Spinal cord (tissue), 10 donors: ENCODE results near the gene RANBP9. TPM values are rescaled to one million over a fixed set of nuclear protein-coding genes. Genes with fewer than 3 reads are reported as not detected.

Experiments used
- DNase-seq, 6 donors: peaks; one replicate each; pipeline versions ENCODE4 v3.0.0 to v3.0.0-alpha.2; 2013 to 2015; ENCODE audit warnings: low spot score in 6 of 6, low read depth in 4 of 6
- H3K27ac ChIP-seq: one replicate; pipeline ENCODE4 v1.5.1; 2013; ENCODE audit warnings: low read depth, low read length, control low read depth
- H3K27me3 ChIP-seq: one replicate; pipeline ENCODE4 v1.6.1; 2013; ENCODE audit warnings: low read length; ENCODE audit not compliant: control insufficient read depth, insufficient read depth
- H3K36me3 ChIP-seq: one replicate; pipeline ENCODE4 v1.6.1; 2013; ENCODE audit warnings: low read length; ENCODE audit not compliant: control insufficient read depth, insufficient read depth
- H3K4me1 ChIP-seq: one replicate; pipeline ENCODE4 v1.6.1; 2013; ENCODE audit warnings: low read length; ENCODE audit not compliant: control insufficient read depth, insufficient read depth
- H3K4me3 ChIP-seq: one replicate; pipeline ENCODE4 v1.5.1; 2013; ENCODE audit warnings: low read depth, low read length, control low read depth
- H3K9me3 ChIP-seq: one replicate; pipeline ENCODE4 v1.6.1; 2013; ENCODE audit warnings: low read length; ENCODE audit not compliant: control insufficient read depth, insufficient read depth
- WGBS: methylation state at CpG from one replicate; pipeline ENCODE4 v1.1.5; 2013; ENCODE audit warnings: missing lambda C conversion rate; ENCODE audit not compliant: insufficient coverage; 5-methylcytosine and 5-hydroxymethylcytosine counted together
- polyA plus RNA-seq, 2 donors: library from polyadenylated mRNA; unstranded; fragments of 120-200 nt; gene quantifications; one replicate each; pipeline ENCODE4 v1.2.1, GENCODE V29; 2013; ENCODE audit not compliant: insufficient read length in 2 of 2
- total RNA-seq, 2 donors: library from RNA; depleted of rRNA in 1 of 2; stranded (reverse); fragments of 120-200 nt in 1 of 2; fragments of >200 nt in 1 of 2; gene quantifications; one replicate each; pipeline versions ENCODE4 v1.2.3 to v1.2.4, GENCODE V29; 2013 to 2014
- donor health status: healthy.

The RANBP9 gene
- total and polyA plus RNA-seq, 4 donors = 34.8 to 59.8 (median 56.1) TPM

DNA sequence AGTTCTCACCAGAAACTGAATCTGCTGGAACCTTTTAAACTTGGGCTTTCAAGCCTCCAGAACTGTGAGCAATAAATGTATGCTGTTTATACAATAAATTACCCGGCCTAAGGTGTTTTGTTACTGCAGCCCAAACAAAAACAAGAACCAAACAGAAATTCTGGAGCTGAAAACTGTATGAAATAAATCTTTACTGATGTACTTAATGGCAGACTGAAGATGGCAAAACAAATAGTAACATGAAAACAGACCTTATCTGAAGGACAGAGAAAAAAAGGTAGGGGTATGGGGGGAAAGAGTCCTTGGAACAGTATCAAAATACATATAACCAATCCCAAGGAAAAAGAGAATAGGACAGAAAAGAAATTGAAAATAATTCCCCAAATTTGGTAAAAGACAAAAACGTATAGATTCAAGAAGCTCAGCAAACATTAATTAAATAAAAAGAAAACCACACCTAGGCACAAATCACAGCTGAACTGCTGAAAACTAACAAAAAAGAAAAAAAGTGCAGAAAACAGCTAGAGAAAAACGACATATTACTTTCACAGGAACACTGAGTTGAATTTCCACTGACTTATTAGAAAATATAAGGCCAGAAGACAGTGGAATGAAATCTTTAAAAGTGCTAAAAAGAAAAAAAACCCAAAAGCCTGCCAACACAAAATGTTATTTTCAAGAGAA lies 48.8 kb downstream of the RANBP9 start:
- no CpG with 5 or more reads among the region's 3 CpGs for WGBS
- no peaks in the 10 kb centered on the region for H3K4me1 ChIP-seq

DNA sequence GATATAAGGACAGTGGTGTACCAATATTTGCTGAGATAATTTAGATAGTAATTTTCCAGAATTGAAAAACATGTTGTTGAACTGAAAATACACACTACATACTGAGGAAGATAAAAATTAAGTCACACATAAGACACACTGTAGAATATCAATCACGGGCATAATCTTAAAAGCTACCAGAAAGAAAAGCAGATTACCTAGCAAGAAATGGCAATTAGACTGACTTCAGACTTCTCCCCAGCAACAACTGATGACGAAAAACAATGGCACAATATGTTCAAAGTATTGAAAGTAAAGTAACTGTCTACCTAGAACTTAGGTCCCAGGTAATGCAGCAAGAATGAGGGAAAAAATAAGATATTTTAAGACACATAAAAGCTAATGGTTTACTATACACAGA lies 50.0 kb downstream of the RANBP9 start:
- H3K4me3 ChIP-seq = no peak overlapping the region
- H3K9me3 ChIP-seq = no peaks in the 10 kb centered on the region
- no peaks in the 10 kb centered on the region for H3K27me3 ChIP-seq
- DNase-seq = no peak
- no peaks in the 10 kb centered on the region for H3K4me1 ChIP-seq
- WGBS = no CpG with 5 or more reads among the region's 2 CpGs
- H3K36me3 ChIP-seq = no peaks in the 10 kb centered on the region
- H3K27ac ChIP-seq = no peak overlapping the region

More for the DNA sequence above, 48.8 kb downstream of the RANBP9 start:
- H3K4me3 ChIP-seq = no peak overlapping the region
- no peaks in the 10 kb centered on the region for H3K9me3 ChIP-seq
- DNase-seq = no peak
- no peak overlapping the region for H3K27ac ChIP-seq
- H3K27me3 ChIP-seq = no peaks in the 10 kb centered on the region
- no peaks in the 10 kb centered on the region for H3K36me3 ChIP-seq

DNA sequence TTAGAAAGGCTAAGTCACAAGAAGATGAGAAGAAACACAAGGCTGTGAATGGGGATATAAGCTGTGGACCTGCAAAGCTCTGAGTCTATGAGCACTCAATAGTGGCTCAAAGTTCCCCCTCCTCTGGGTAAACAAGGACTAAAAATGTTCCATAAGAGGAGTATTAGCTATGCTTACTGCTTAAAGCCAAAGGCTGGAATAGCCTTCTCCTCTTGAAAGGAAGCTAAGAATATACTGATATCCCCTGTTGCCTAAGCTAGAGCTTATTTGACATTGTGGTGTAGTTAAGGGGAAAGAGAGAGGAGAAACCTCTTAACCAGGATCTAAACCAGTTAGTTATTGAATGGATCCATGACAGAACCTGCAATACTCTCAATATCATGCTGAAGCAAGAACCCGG lies 50.7 kb downstream of the RANBP9 start:
- WGBS = no CpG with 5 or more reads among the region's 1 CpG
- Histone ChIP-seq H3K4me3 (no peak overlapping the region), H3K4me1 (no peaks in the 10 kb centered on the region), H3K9me3 (no peaks in the 10 kb centered on the region), H3K27ac (no peak overlapping the region), H3K36me3 (no peaks in the 10 kb centered on the region), H3K27me3 (no peaks in the 10 kb centered on the region)
- no peak for DNase-seq

DNA sequence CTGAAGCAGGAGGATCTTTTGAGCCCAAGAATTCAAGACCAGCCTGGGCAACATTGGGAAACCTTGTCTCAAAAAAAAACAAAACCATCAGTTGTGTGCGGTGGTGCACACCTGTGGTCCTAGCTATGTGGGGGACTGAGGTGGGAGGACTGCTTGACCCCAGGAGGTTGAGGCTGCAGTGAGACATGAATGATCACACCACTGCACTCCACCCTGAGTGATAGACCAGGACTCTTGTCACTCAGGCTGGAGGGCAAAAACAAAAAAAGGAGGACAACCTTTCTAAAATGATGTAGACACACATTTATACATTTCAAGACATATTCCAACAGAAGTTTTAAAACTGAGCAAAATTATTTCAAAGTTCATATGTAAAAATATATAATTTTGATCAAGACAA lies 51.4 kb downstream of the RANBP9 start:
- Histone ChIP-seq H3K27ac (no peak overlapping the region), H3K9me3 (no peaks in the 10 kb centered on the region), H3K4me3 (no peak overlapping the region), H3K4me1 (no peaks in the 10 kb centered on the region), H3K36me3 (no peaks in the 10 kb centered on the region), H3K27me3 (no peaks in the 10 kb centered on the region)
- WGBS = no CpG with 5 or more reads among the region's 1 CpG
- DNase-seq = no peak

DNA sequence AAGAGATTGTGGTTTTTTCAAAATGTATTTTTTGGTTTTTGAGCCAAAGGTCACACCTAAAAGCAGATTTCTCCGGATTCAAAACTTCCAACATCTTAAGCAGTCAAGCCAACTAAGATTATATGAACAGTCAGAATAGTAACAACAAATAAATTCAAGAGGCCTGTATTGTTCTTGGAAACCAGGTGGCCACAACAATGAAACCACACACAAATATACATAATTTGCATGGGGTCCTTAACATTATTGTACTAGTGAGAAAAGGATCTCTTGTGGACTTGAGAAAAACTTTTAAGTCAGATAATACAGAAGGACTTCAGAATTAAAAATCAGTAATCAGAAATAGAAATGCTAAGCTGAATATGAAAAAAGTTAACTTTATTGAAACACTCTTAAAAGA lies 55.9 kb downstream of the RANBP9 start:
- Histone ChIP-seq H3K4me1 (no peaks in the 10 kb centered on the region), H3K36me3 (peaks cover 1% of the 10 kb centered on the region), H3K27me3 (no peaks in the 10 kb centered on the region), H3K9me3 (no peaks in the 10 kb centered on the region), H3K27ac (no peak overlapping the region), H3K4me3 (no peak overlapping the region)
- DNase-seq = no peak
- WGBS = no CpG with 5 or more reads among the region's 1 CpG

DNA sequence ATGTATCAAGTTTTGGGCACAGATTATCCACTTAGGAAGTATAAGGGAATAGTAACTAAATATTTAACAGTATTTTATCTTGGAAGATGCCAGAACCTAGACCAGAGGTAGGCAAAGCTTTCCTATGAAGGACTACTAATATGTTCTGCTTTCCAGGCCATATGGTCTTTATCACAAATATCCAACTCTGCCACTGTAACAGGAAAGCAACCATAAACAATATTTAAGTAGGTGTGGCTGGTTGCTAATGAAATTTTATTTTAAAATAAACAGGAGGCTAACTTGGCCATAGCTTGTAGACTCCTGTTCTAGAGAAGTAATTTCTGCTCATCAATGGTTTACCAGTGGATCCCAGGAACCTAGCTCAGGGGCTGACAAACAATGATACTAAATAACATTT lies 57.1 kb downstream of the RANBP9 start:
- Histone ChIP-seq H3K27ac (no peak overlapping the region), H3K4me1 (no peaks in the 10 kb centered on the region), H3K27me3 (no peaks in the 10 kb centered on the region), H3K9me3 (no peaks in the 10 kb centered on the region), H3K36me3 (peaks cover 4% of the 10 kb centered on the region), H3K4me3 (no peak overlapping the region)
- DNase-seq = no peak

DNA sequence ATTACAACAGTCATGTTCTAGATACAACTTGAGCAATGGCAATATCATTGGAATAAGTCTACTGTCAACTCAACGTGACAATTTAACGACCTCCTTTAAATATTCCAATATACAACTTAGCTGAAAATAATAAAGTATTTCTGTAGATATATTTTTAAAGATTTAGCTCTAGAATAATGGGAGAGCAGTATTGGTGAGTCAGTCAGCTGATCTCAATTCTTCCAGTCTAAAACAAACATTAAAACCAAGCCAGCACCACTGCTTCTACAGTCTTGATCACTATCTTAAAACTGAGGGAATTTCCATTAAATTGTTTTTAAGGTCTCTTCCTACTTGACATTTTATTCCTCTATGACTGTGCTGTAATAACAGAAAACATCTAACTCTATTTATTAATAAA lies 58.3 kb downstream of the RANBP9 start:
- Histone ChIP-seq H3K27ac (no peak overlapping the region), H3K36me3 (peaks cover 4% of the 10 kb centered on the region), H3K4me1 (no peaks in the 10 kb centered on the region), H3K9me3 (no peaks in the 10 kb centered on the region), H3K27me3 (no peaks in the 10 kb centered on the region), H3K4me3 (no peak overlapping the region)
- DNase-seq = no peak
- WGBS = no CpG with 5 or more reads among the region's 2 CpGs

DNA sequence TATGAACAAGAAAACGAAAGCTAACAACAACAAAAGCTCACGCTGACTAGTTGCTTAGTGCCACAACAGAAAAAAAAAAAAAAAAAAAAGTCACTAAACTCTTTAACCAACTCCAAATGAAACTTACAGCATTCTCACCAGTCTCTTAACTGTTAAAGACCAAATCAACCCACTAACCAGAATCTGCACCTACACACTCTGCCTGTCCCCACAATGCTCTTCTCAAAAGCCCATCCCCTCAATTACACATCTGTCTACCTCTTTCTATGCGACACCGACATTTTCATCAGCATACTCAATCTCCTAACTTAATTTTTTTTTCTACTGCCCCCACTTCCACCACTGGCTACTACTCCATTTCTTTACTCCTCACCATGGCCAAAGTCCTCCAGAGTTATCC lies 62.2 kb downstream of the RANBP9 start:
- Histone ChIP-seq H3K36me3 (peaks cover 4% of the 10 kb centered on the region), H3K4me1 (no peaks in the 10 kb centered on the region), H3K9me3 (no peaks in the 10 kb centered on the region), H3K27ac (no peak overlapping the region), H3K27me3 (no peaks in the 10 kb centered on the region), H3K4me3 (no peak overlapping the region)
- WGBS = 81% methylated on average over 4 of the region's 4 CpGs
- no peak for DNase-seq

DNA sequence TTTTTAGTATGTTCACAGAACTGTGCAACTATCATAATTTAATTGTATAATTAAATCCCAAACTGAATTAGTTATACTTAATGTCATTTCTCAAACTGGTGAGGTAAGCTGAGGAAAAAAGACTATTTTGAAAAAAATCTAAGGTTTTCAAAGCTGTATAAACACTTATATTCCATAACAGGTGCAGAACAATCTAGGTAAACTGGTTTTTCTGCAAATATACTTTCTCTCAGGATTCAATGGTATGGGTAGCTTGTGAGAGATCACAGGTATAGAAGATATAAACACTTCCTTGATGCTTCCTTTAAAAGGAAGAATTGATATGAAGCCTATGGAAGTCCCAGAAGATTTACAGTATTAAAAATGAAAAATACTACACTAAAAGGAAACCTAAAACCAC lies 62.8 kb downstream of the RANBP9 start:
- Histone ChIP-seq H3K4me3 (no peak overlapping the region), H3K4me1 (no peaks in the 10 kb centered on the region), H3K9me3 (no peaks in the 10 kb centered on the region), H3K27me3 (no peaks in the 10 kb centered on the region), H3K36me3 (peaks cover 4% of the 10 kb centered on the region), H3K27ac (no peak overlapping the region)
- DNase-seq = no peak

DNA sequence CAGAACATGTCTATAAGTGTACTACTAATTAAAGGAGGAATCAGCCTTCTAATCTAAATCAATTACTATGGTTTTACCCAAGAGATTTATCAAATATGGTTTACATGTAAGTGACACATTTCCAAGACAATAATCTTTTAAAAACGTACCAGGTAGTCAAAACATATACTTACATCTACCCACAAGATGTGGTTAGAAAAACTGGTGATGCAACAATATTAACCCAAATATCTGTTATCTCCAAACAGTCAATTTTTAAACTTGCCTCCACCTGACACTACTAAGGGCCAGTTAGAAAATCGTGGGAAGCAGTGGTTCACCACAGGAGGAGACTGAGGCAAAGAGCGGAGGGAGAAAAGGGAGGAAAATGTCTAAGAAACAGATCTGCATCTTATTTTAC lies 68.5 kb downstream of the RANBP9 start:
- DNase-seq = no peak
- Histone ChIP-seq H3K27ac (no peak overlapping the region), H3K4me3 (no peak overlapping the region), H3K27me3 (no peaks in the 10 kb centered on the region), H3K4me1 (no peaks in the 10 kb centered on the region), H3K36me3 (peaks cover 8% of the 10 kb centered on the region), H3K9me3 (no peaks in the 10 kb centered on the region)
- WGBS = no CpG with 5 or more reads among the region's 3 CpGs
